ENCODE measurements around the gene RUNX3.

Gene RUNX3

DNA sequence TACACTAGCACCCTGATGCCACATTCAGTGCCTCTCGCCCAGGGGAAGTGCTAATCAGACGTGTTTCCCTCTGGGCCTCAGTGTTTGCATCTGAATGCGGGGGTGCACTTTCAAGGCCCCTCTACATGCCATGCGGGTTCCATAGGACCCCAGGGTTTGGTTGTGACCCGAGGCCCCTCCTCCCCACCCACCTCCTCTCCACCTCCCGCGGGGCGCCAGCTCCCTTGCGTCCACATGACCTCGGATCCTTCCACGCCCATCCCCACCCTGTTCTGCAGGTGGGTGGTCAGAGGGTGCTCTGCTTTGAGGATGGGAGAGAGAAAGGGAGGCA, 5.1 kb upstream of the RUNX3 start (continued):
- TF ChIP-seq, protein P1, sequence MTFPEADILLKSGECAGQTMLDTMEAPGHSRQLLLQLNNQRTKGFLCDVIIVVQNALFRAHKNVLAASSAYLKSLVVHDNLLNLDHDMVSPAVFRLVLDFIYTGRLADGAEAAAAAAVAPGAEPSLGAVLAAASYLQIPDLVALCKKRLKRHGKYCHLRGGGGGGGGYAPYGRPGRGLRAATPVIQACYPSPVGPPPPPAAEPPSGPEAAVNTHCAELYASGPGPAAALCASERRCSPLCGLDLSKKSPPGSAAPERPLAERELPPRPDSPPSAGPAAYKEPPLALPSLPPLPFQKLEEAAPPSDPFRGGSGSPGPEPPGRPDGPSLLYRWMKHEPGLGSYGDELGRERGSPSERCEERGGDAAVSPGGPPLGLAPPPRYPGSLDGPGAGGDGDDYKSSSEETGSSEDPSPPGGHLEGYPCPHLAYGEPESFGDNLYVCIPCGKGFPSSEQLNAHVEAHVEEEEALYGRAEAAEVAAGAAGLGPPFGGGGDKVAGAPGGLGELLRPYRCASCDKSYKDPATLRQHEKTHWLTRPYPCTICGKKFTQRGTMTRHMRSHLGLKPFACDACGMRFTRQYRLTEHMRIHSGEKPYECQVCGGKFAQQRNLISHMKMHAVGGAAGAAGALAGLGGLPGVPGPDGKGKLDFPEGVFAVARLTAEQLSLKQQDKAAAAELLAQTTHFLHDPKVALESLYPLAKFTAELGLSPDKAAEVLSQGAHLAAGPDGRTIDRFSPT (tag by site-specific recombination; IDR thresholded peaks at IDR 0.05): no peak
- TF ChIP-seq ZFP37 (tag by site-specific recombination; IDR thresholded peaks at IDR 0.05) (no peak), ZNF529 (tag by site-specific recombination; IDR thresholded peaks at IDR 0.05; ENCODE audit: insufficient replicate concordance) (no peak), HOXA7 (CRISPR knock-in tag; IDR thresholded peaks at IDR 0.05; ENCODE audit: borderline replicate concordance) (no peak), ZNF707 (tag by site-specific recombination; IDR thresholded peaks at IDR 0.05) (no peak), ZNF174 (tag by site-specific recombination; IDR thresholded peaks at IDR 0.05) (no peak), ZNF776 (tag by site-specific recombination; IDR thresholded peaks at IDR 0.05; ENCODE audit: borderline replicate concordance) (no peak), ZNF157 (tag by site-specific recombination; IDR thresholded peaks at IDR 0.05) (no peak)
- TF ChIP-seq, protein P2, sequence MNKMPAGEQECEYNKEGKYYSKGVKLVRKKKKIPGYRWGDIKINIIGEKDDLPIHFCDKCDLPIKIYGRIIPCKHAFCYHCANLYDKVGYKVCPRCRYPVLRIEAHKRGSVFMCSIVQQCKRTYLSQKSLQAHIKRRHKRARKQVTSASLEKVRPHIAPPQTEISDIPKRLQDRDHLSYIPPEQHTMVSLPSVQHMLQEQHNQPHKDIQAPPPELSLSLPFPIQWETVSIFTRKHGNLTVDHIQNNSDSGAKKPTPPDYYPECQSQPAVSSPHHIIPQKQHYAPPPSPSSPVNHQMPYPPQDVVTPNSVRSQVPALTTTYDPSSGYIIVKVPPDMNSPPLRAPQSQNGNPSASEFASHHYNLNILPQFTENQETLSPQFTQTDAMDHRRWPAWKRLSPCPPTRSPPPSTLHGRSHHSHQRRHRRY (tag by site-specific recombination; IDR thresholded peaks at IDR 0.05): no peak

DNA sequence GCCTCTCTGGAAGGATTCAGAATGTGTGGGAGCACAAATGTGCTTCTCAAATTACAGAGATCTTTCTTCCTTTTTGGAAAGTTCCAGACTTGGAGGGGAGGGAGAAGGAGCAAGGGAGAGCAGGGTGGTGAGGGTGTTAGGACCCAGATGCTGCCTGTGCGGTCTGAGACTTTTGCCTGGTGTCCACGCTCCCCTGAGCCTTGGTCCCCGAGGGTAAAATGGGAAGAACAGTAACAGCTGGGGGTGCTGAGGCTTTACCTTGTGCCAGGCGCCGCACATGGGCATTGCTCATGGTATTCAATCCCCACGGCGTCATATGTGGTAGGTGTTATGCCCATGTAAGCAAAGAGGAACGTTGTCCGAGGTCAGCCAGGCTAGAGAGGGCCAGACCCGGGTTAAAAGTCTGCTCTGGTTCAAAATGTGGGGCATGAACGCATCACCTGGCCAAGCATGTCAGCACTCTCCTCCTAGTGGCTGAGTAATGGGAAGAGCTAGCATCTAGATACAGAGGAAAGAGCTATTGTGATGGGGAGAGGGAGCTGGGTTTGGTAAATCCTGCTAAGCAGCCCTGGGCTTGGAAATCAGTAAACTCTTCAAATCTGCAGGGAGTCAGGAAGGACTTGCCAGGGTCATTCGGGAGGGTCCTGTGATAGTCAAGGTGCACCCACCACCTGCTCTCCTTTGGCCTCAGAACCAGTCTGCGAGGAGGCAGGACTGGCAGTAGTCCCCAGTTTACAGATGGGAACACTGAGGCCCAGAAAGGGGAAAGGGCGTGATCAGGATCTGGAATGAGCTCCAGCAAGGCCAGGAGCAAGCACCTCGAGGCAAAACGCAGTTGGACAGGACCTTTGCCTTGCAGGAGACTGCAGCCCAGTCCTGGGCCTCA, 4.5 kb upstream of the RUNX3 start:
- no peak for TF ChIP-seq ZNF394 (tag by site-specific recombination; IDR thresholded peaks at IDR 0.05; ENCODE audit: borderline replicate concordance)
- no peak for TF ChIP-seq MYNN (tag by site-specific recombination; IDR thresholded peaks at IDR 0.05; ENCODE audit: borderline replicate concordance)
- TF ChIP-seq KLF9 (tag by site-specific recombination; IDR thresholded peaks at IDR 0.05; ENCODE audit: low read depth): no peak
- no peak for TF ChIP-seq KLF7 (tag by site-specific recombination; IDR thresholded peaks at IDR 0.05; ENCODE audit: borderline replicate concordance)
- TF ChIP-seq, protein P3, sequence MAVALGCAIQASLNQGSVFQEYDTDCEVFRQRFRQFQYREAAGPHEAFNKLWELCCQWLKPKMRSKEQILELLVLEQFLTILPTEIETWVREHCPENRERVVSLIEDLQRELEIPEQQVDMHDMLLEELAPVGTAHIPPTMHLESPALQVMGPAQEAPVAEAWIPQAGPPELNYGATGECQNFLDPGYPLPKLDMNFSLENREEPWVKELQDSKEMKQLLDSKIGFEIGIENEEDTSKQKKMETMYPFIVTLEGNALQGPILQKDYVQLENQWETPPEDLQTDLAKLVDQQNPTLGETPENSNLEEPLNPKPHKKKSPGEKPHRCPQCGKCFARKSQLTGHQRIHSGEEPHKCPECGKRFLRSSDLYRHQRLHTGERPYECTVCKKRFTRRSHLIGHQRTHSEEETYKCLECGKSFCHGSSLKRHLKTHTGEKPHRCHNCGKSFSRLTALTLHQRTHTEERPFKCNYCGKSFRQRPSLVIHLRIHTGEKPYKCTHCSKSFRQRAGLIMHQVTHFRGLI (tag by site-specific recombination; IDR thresholded peaks at IDR 0.05): no peak
- no peak for TF ChIP-seq ZNF23 (tag by site-specific recombination; IDR thresholded peaks at IDR 0.05; ENCODE audit: borderline replicate concordance)
- no peak for TF ChIP-seq PRDM1 (tag by site-specific recombination; IDR thresholded peaks at IDR 0.05)
- TF ChIP-seq ZBTB21 (tag by site-specific recombination; IDR thresholded peaks at IDR 0.05): no peak
- TF ChIP-seq ZNF133 (tag by site-specific recombination; IDR thresholded peaks at IDR 0.05): no peak
- no peak for TF ChIP-seq ZNF658 (tag by site-specific recombination; IDR thresholded peaks at IDR 0.05)
- no peak for TF ChIP-seq SCRT2 (tag by site-specific recombination; IDR thresholded peaks at IDR 0.05)
- ChIA-PET POLR2A (interaction anchor here (0.6 kb wide), 2 partner anchors 12 to 267 kb away, joined by 3 read pairs; no protein-coding TSS in a partner anchor), CTCF (interaction anchor here (0.6 to 2.3 kb wide), 3 partner anchors 36 to 103 kb away, joined by 3 to 13 read pairs (median 4); no protein-coding TSS in a partner anchor)
- H3K4me3 ChIP-seq (ENCODE audit: low read depth, low read length): no peak overlapping the region
- H3K9me3 ChIP-seq (ENCODE audit: control insufficient read depth, insufficient read depth, low read depth, low read length): no peaks in the 10 kb centered on the region
- H3K4me1 ChIP-seq (ENCODE audit: control insufficient read depth, insufficient read depth, low read length): no peaks in the 10 kb centered on the region
- no peak overlapping the region for H3K27ac ChIP-seq (ENCODE audit: extremely low read depth, low read depth, low read length)
- H3K36me3 ChIP-seq (ENCODE audit: control insufficient read depth in 2 of 2, insufficient read depth in 1 of 2, low read length in 2 of 2): no peaks in the 10 kb centered on the region

Data from HEK293 (cell line).